CD4-positive, alpha-beta T cell (primary cell): ENCODE measurements around the gene PLPPR1. TPM values are rescaled to one million over a fixed set of nuclear protein-coding genes. Genes with fewer than 3 reads are reported as not detected.

Source experiments
- ATAC-seq: fragments of 200-7000 bp; cut with Tn5 transposase; one replicate; pipeline ENCODE4 v1.10.0; 2022; ENCODE audit warnings: mild to moderate bottlenecking; ENCODE audit not compliant: poor library complexity
- CTCF ChIA-PET: fragments of 350-600 bp; sonication (Branson Sonifier 250); formaldehyde crosslinking; loops from one replicate; lab custom pipeline; 2021; ENCODE audit warnings: antibody characterized with exemption, inconsistent platforms; lab: Charles Lee
- POLR2A ChIA-PET: fragments of 350-600 bp; sonication (Branson Sonifier 250); formaldehyde crosslinking; loops from one replicate; lab custom pipeline; 2021; ENCODE audit warnings: antibody characterized with exemption, inconsistent platforms; lab: Charles Lee
- DNase-seq, 14 experiments: peaks; one replicate each; pipeline ENCODE4 v3.0.0-alpha.2; 2013 to 2020; ENCODE audit warnings: mixed read lengths in 2 of 14
- H3K27ac ChIP-seq, 2 donors: one replicate each; pipeline versions ENCODE4 v1.5.1 to v1.7.0; 2013; ENCODE audit warnings: low read length in 2 of 2, low read depth in 1 of 2, mild to moderate bottlenecking in 1 of 2
- H3K27me3 ChIP-seq, 2 experiments: 1 replicate in 1 of 2; 2 replicates in 1 of 2; pipeline versions ENCODE4 v1.6.1 to v1.7.0; 2013; ENCODE audit warnings: low read length in 2 of 2, control low read depth in 1 of 2, mild to moderate bottlenecking in 1 of 2, moderate library complexity in 1 of 2; ENCODE audit not compliant: insufficient read depth in 2 of 2, control insufficient read depth in 1 of 2
- H3K36me3 ChIP-seq: one replicate; pipeline ENCODE4 v1.6.1; 2013; ENCODE audit warnings: low read length, control low read depth; ENCODE audit not compliant: insufficient read depth
- H3K4me1 ChIP-seq: one replicate; pipeline ENCODE4 v1.6.1; 2013; ENCODE audit warnings: low read length, control low read depth; ENCODE audit not compliant: insufficient read depth
- H3K4me3 ChIP-seq: one replicate; pipeline ENCODE4 v1.5.1; 2013; ENCODE audit warnings: mild to moderate bottlenecking, low read length, moderate library complexity
- H3K9me3 ChIP-seq, 2 experiments: 1 replicate in 1 of 2; 2 replicates in 1 of 2; pipeline versions ENCODE4 v1.6.1 to v1.7.0; 2013; ENCODE audit warnings: low read length in 2 of 2, mild to moderate bottlenecking in 2 of 2, control low read depth in 1 of 2, moderate library complexity in 1 of 2; ENCODE audit not compliant: control insufficient read depth in 1 of 2, insufficient read depth in 1 of 2
- H3K27ac Mint-ChIP-seq: one replicate; pipeline ENCODE4 v1.8.0; 2020; ENCODE audit warnings: mixed read lengths
- H3K27me3 Mint-ChIP-seq: one replicate; pipeline ENCODE4 v1.8.0; 2021; ENCODE audit warnings: mixed read lengths
- H3K36me3 Mint-ChIP-seq: one replicate; pipeline ENCODE4 v1.8.0; 2021; ENCODE audit warnings: low read depth, mixed read lengths
- H3K4me1 Mint-ChIP-seq: one replicate; pipeline ENCODE4 v1.8.0; 2021; ENCODE audit warnings: low read depth, mixed read lengths
- H3K4me3 Mint-ChIP-seq: one replicate; pipeline ENCODE4 v1.8.0; 2020; ENCODE audit warnings: mild to moderate bottlenecking, mixed read lengths
- H3K9me3 Mint-ChIP-seq: one replicate; pipeline ENCODE4 v1.8.0; 2020; ENCODE audit warnings: mixed read lengths
- CTCF ChIP-seq: fragments of 200-600 bp; IDR thresholded peaks from one replicate; pipeline ENCODE4 v1.8.0; 2022; ENCODE audit warnings: antibody characterized with exemption, mild to moderate bottlenecking
- intact Hi-C, 2 experiments: fragments of 100-400 bp; cut with DNase I in 1 of 2; cut with micrococcal nuclease in 1 of 2; formaldehyde crosslinking; loops; one replicate each; pipeline versions ENCODE4 v1.15.1 to v1.9.0; 2023 to 2025; cut with DNase I, micrococcal nuclease
- total RNA-seq, 174 experiments: library from RNA in 2 of 174; stranded (reverse) in 2 of 174; gene quantifications; one replicate each; pipeline ENCODE4 v1.2.3 and lab custom pipeline; 2021 to 2026

PLPPR1 gene
- total RNA-seq, 2 experiments from 2014 or later, result not detected

DNA sequence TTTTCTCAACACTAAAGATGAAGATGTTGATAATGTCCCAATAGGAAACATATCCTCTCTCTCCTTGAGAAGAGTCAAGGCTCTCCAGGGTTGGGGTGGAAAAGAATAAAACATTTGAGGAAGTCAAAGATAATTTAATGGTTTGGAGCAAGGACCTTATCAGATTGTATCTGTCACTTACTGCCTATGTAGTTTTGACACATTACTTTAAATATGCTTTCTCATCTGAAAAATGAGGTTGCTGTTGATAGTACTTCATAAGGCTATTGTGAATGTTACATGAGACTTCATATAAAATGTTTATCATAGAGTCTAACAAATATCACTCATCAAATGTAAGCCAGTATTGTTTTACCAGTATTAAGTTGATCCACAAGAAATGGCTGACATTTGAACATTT is 307.6 kb downstream of the PLPPR1 start:
- intact Hi-C loops, result no loop called here
- H3K36me3 Mint-ChIP-seq, result no peaks in the 10 kb centered on the region
- H3K4me3 ChIP-seq, result no peak overlapping the region

GRCh38 chr9:101337237-101337636 is 308.7 kb downstream of the PLPPR1 start:
- H3K36me3 ChIP-seq, result no peaks in the 10 kb centered on the region
- no peaks in the 10 kb centered on the region for H3K4me1 Mint-ChIP-seq

More for the DNA sequence above, 307.6 kb downstream of the PLPPR1 start:
- no peak overlapping the region for H3K27ac Mint-ChIP-seq
- no peak for TF ChIP-seq CTCF
- H3K4me3 Mint-ChIP-seq, result no peak overlapping the region
- ATAC-seq (no peak), DNase-seq (no peak)
- no peaks in the 10 kb centered on the region for H3K4me1 ChIP-seq
- peaks cover 39% of the 10 kb centered on the region for H3K27me3 Mint-ChIP-seq
- no peaks in the 10 kb centered on the region for H3K4me1 Mint-ChIP-seq
- H3K36me3 ChIP-seq, result no peaks in the 10 kb centered on the region
- POLR2A ChIA-PET, result no interaction called here
- no peak overlapping the region for H3K27ac ChIP-seq
- peaks cover 0 to 3% of the 10 kb centered on the region in 2 experiments for H3K27me3 ChIP-seq
- H3K9me3 ChIP-seq, result peaks cover 0 to 3% of the 10 kb centered on the region in 2 experiments
- H3K9me3 Mint-ChIP-seq, result no peaks in the 10 kb centered on the region
- CTCF ChIA-PET, result no interaction called here

DNA sequence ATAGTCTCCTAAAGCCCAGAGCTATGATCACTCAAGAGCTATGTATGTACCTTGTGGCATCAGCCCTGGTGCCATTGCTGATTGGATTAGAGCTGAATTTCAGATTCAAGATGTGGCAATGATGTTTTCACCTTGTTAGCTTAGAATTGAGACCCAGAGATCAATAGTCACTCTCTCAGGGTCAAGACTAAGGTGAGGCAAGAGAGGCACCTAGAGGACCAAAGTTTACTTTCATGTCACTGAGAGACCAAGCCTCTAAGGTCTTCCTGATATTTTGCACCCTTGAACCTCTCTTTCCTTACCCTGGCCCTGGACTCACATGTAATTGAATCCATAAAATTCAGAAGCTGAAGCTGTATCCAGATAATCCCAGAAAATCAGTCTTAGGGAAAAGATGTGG is 313.4 kb downstream of the PLPPR1 start:
- no peaks in the 10 kb centered on the region for H3K4me1 Mint-ChIP-seq
- TF ChIP-seq CTCF, result no peak
- no peak overlapping the region for H3K4me3 Mint-ChIP-seq
- Histone ChIP-seq H3K4me1 (no peaks in the 10 kb centered on the region), H3K27ac (no peak overlapping the region), H3K36me3 (no peaks in the 10 kb centered on the region), H3K27me3 (peaks cover 0 to 6% of the 10 kb centered on the region in 2 experiments), H3K9me3 (no peaks in the 10 kb centered on the region), H3K4me3 (no peak overlapping the region)
- H3K27me3 Mint-ChIP-seq, result peaks cover 44% of the 10 kb centered on the region
- ATAC-seq (no peak), DNase-seq (no peak)
- POLR2A ChIA-PET, result no interaction called here
- intact Hi-C loops, result no loop called here
- no peaks in the 10 kb centered on the region for H3K36me3 Mint-ChIP-seq
- CTCF ChIA-PET, result no interaction called here
- H3K27ac Mint-ChIP-seq, result no peak overlapping the region
- no peaks in the 10 kb centered on the region for H3K9me3 Mint-ChIP-seq

More at GRCh38 chr9:101337237-101337636, 308.7 kb downstream of the PLPPR1 start:
- POLR2A ChIA-PET, result no interaction called here
- Histone ChIP-seq H3K4me1 (no peaks in the 10 kb centered on the region), H3K4me3 (no peak overlapping the region), H3K27ac (no peak overlapping the region), H3K27me3 (peaks cover 0 to 3% of the 10 kb centered on the region in 2 experiments), H3K9me3 (peaks cover 0 to 3% of the 10 kb centered on the region in 2 experiments)
- H3K27ac Mint-ChIP-seq, result no peak overlapping the region
- ATAC-seq (no peak), DNase-seq (no peak)
- no peak overlapping the region for H3K4me3 Mint-ChIP-seq
- peaks cover 36% of the 10 kb centered on the region for H3K27me3 Mint-ChIP-seq
- intact Hi-C loops, result no loop called here
- no peak for TF ChIP-seq CTCF
- CTCF ChIA-PET, result no interaction called here
- no peaks in the 10 kb centered on the region for H3K36me3 Mint-ChIP-seq
- no peaks in the 10 kb centered on the region for H3K9me3 Mint-ChIP-seq
